Measurements from ENCODE around the gene DNAH17. TPM values are rescaled to one million over a fixed set of nuclear protein-coding genes. Genes with fewer than 3 reads are reported as not detected.

DNAH17 gene
- total RNA-seq, 1 donor from 2014 or later = not detected

- TF ChIP-seq, protein P1, sequence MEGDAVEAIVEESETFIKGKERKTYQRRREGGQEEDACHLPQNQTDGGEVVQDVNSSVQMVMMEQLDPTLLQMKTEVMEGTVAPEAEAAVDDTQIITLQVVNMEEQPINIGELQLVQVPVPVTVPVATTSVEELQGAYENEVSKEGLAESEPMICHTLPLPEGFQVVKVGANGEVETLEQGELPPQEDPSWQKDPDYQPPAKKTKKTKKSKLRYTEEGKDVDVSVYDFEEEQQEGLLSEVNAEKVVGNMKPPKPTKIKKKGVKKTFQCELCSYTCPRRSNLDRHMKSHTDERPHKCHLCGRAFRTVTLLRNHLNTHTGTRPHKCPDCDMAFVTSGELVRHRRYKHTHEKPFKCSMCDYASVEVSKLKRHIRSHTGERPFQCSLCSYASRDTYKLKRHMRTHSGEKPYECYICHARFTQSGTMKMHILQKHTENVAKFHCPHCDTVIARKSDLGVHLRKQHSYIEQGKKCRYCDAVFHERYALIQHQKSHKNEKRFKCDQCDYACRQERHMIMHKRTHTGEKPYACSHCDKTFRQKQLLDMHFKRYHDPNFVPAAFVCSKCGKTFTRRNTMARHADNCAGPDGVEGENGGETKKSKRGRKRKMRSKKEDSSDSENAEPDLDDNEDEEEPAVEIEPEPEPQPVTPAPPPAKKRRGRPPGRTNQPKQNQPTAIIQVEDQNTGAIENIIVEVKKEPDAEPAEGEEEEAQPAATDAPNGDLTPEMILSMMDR (conservative IDR thresholded peaks at IDR 0.05; ENCODE audit: low read depth, low read length) = no peak
- DNase-seq (ENCODE audit: low read depth) = no peak
- H3K4me3 ChIP-seq (ENCODE audit: low read depth, low read length) = no peak overlapping the region
These were observed 39.9 kb downstream of the DNAH17 start for GRCh38 chr17:78537217-78537860.

- no peak for DNase-seq (ENCODE audit: low read depth)
- H3K4me3 ChIP-seq (ENCODE audit: low read depth, low read length) = no peak overlapping the region
- TF ChIP-seq, protein P1 (conservative IDR thresholded peaks at IDR 0.05; ENCODE audit: low read depth, low read length) = no peak
These were observed 41.7 kb downstream of the DNAH17 start for GRCh38 chr17:78535273-78536197.

- TF ChIP-seq, protein P1 (conservative IDR thresholded peaks at IDR 0.05; ENCODE audit: low read depth, low read length) = no peak
- no peak for DNase-seq (ENCODE audit: low read depth)
These were observed 42.5 kb downstream of the DNAH17 start for GRCh38 chr17:78534492-78535272.

GRCh38 chr17:78532922-78533640, 44.1 kb downstream of the DNAH17 start:
- TF ChIP-seq, protein P1 (conservative IDR thresholded peaks at IDR 0.05; ENCODE audit: low read depth, low read length) = no peak
- H3K4me3 ChIP-seq (ENCODE audit: low read depth, low read length) = no peak overlapping the region
- DNase-seq (ENCODE audit: low read depth) = no peak

More at GRCh38 chr17:78534492-78535272, 42.5 kb downstream of the DNAH17 start:
- H3K4me3 ChIP-seq (ENCODE audit: low read depth, low read length) = no peak overlapping the region

DNA sequence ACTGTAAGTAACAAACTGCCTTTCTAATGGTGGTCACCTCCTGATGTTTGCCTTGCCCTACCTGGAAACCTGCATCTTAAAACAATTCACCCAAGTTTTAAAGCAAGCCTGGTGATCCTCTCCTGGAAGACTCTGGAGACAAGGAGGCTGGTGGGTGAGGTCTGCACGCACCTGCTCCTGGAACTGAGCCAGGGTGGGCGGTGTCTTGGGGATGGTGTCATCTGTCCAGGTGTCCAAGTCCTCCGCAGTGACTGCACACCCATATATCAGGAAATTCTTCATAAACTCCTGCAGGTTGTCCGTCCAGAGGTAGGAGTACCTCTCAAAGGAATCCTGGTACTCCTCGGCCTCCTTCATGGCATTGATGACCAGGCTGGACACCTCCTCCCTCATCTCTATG, 44.9 kb downstream of the DNAH17 start:
- TF ChIP-seq, protein P1 (conservative IDR thresholded peaks at IDR 0.05; ENCODE audit: low read depth, low read length) = no peak
- no peak for DNase-seq (ENCODE audit: low read depth)
- H3K4me3 ChIP-seq (ENCODE audit: low read depth, low read length) = no peak overlapping the region

DNA sequence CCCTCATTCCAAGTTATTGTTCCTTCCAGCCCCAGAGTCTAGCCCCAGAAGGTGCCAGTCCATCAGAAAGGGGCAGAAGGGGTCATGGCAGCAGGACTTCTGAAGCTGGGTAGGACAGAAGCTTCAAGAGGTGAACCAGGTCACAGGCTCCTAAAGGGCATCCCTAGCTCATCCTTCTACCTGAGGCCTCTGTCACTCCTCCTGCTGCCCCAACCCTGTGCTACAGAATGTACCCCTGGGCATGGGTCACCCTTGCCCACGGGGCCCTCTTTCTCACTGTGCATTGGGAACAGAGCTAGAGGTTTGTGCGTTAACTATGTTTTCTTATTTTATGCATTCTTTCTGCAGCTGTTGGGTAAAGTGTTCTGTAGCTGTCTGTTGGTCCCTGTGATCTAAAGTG, 46.5 kb downstream of the DNAH17 start:
- TF ChIP-seq, protein P1 (conservative IDR thresholded peaks at IDR 0.05; ENCODE audit: low read depth, low read length) = no peak
- no peak overlapping the region for H3K4me3 ChIP-seq (ENCODE audit: low read depth, low read length)

More for the DNA sequence above, 46.5 kb downstream of the DNAH17 start:
- DNase-seq (ENCODE audit: low read depth) = no peak
